HepG2 (cell line): ENCODE measurements around the gene CDH23. TPM values are rescaled to one million over a fixed set of nuclear protein-coding genes. Genes with fewer than 3 reads are reported as not detected.
A peak's percentile ranks its signal among the peaks of the same experiment; 100 is the strongest.

Experiments used
- CREB3 ChIP-seq: sonication (generic); formaldehyde crosslinking; IDR thresholded peaks from 2 replicates; pipeline ENCODE4 v1.5.0; 2020; ENCODE audit warnings: missing genetic modification reagents
- ERF ChIP-seq: IDR thresholded peaks from 2 replicates; pipeline ENCODE4 v1.6.1; 2018; ENCODE audit warnings: missing biosample characterization, missing genetic modification reagents
- ETV5 ChIP-seq: IDR thresholded peaks from 2 replicates; pipeline ENCODE4 v1.6.1; 2018; ENCODE audit warnings: missing biosample characterization, missing genetic modification reagents, inconsistent platforms, borderline replicate concordance
- FIP1L1 ChIP-seq: fragments of 200-400 bp; formaldehyde crosslinking; IDR thresholded peaks from 2 replicates; pipeline ENCODE4 v1.6.1; 2018; ENCODE audit warnings: low read depth, mild to moderate bottlenecking, low read length, moderate library complexity, borderline replicate concordance; ENCODE audit not compliant: insufficient read depth
- GMEB1 ChIP-seq: sonication (generic); formaldehyde crosslinking; IDR thresholded peaks from 2 replicates; pipeline ENCODE4 v1.5.1; 2020; ENCODE audit warnings: missing genetic modification reagents, mild to moderate bottlenecking, borderline replicate concordance
- HIC2 ChIP-seq: sonication (generic); formaldehyde crosslinking; IDR thresholded peaks from 2 replicates; pipeline ENCODE4 v1.9.0; 2022; ENCODE audit warnings: low read depth, missing genetic modification reagents
- RXRB ChIP-seq: IDR thresholded peaks from 2 replicates; pipeline ENCODE4 v1.6.1; 2016; ENCODE audit warnings: borderline replicate concordance, missing genetic modification reagents, missing compliant biosample characterization
- SALL2 ChIP-seq: sonication (generic); formaldehyde crosslinking; IDR thresholded peaks from 2 replicates; pipeline ENCODE4 v1.8.1; 2023; ENCODE audit warnings: mild to moderate bottlenecking, missing genetic modification reagents, inconsistent platforms
- SIN3A ChIP-seq: IDR thresholded peaks from 2 replicates; pipeline ENCODE4 v1.6.1; 2011; ENCODE audit warnings: low read depth, mild to moderate bottlenecking, control low read depth, low read length, borderline replicate concordance
- ZC3H4 ChIP-seq: sonication (generic); formaldehyde crosslinking; IDR thresholded peaks from 2 replicates; pipeline ENCODE4 v1.4.0; 2020; ENCODE audit warnings: missing genetic modification reagents, borderline replicate concordance
- ZNF280D ChIP-seq: sonication (generic); formaldehyde crosslinking; IDR thresholded peaks from 2 replicates; pipeline ENCODE4 v1.5.1; 2020; ENCODE audit warnings: mild to moderate bottlenecking, missing genetic modification reagents
- ZNF296 ChIP-seq: sonication (generic); formaldehyde crosslinking; conservative IDR thresholded peaks from 2 replicates; pipeline ENCODE4 v1.5.0; 2020; ENCODE audit warnings: mild to moderate bottlenecking, missing genetic modification reagents
- ZSCAN20 ChIP-seq: sonication (generic); formaldehyde crosslinking; IDR thresholded peaks from 2 replicates; pipeline ENCODE4 v1.4.0; 2020; ENCODE audit warnings: missing genetic modification reagents, mild to moderate bottlenecking, borderline replicate concordance
- polyA plus RNA-seq, 8 experiments: library from polyadenylated mRNA; depleted of rRNA in 3 of 8; stranded (reverse) in 7 of 8; unstranded in 1 of 8; fragments of >200 nt; fragmentation: Illumina TruSeq in 4 of 8; extraction: Trizol in 4 of 8; gene quantifications; 2 replicates each; pipeline versions ENCODE4 v1.2.1 to v1.2.3, GENCODE V29; 2011 to 2016; ENCODE audit warnings: low read depth in 4 of 8, missing spikeins in 1 of 8, mixed read lengths in 1 of 8; ENCODE audit not compliant: insufficient read depth in 1 of 8
- total RNA-seq, 5 experiments: library from RNA; depleted of rRNA; stranded (reverse); fragments of >200 nt; fragmentation: Illumina TruSeq; extraction: Trizol; gene quantifications; 2 replicates each; pipeline ENCODE4 v1.2.3, GENCODE V29; 2016; ENCODE audit warnings: low read depth in 1 of 5
- TF ChIP-seq, protein P1 (sequence below): IDR thresholded peaks from 2 replicates; pipeline ENCODE4 v1.6.1; 2016
- TF ChIP-seq, protein P2 (sequence below): IDR thresholded peaks from 2 replicates; pipeline ENCODE4 v1.6.1; 2016; ENCODE audit warnings: missing genetic modification reagents, missing compliant biosample characterization

Gene CDH23
- total and polyA plus RNA-seq, 2 of the 13 experiments (the other 11 are each of a cell fraction or from before 2014, with no cell fraction given): 0.13 TPM; not detected in 1

GRCh38 chr10:71347587-71348395 is 48.9 kb upstream of the CDH23 start (continued):
- no peak for TF ChIP-seq FIP1L1
- TF ChIP-seq SIN3A: no peak
- no peak for TF ChIP-seq ZNF296
- no peak for TF ChIP-seq GMEB1
- 0 out of 2 replicates have a peak, but pooled peaks have one; percentile 32 for TF ChIP-seq CREB3 (CRISPR knock-in tag)
- TF ChIP-seq ZC3H4: no peak
- no peak for TF ChIP-seq ZSCAN20 (CRISPR knock-in tag)
- TF ChIP-seq ERF (CRISPR knock-in tag): peak; percentile 92
- peak; percentile 95 for TF ChIP-seq ETV5 (CRISPR knock-in tag)
- TF ChIP-seq ZNF280D (CRISPR knock-in tag): peak; percentile 84; the same call in 1 of the 2 replicates
- TF ChIP-seq, protein P1, sequence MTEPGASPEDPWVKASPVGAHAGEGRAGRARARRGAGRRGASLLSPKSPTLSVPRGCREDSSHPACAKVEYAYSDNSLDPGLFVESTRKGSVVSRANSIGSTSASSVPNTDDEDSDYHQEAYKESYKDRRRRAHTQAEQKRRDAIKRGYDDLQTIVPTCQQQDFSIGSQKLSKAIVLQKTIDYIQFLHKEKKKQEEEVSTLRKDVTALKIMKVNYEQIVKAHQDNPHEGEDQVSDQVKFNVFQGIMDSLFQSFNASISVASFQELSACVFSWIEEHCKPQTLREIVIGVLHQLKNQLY (CRISPR knock-in tag): peak; percentile 64; the same call in 1 of the 2 replicates
- TF ChIP-seq SALL2 (CRISPR knock-in tag): peak; percentile 89
- TF ChIP-seq HIC2 (CRISPR knock-in tag): peak; percentile 87; the same call in 1 of the 2 replicates
- TF ChIP-seq RXRB: peak; percentile 78
- TF ChIP-seq, protein P2, sequence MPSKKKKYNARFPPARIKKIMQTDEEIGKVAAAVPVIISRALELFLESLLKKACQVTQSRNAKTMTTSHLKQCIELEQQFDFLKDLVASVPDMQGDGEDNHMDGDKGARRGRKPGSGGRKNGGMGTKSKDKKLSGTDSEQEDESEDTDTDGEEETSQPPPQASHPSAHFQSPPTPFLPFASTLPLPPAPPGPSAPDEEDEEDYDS: peak; percentile 49
